Measurements from ENCODE around the gene CPEB1.

GRCh38 chr15:82613747-82614146 lies 33.4 kb downstream of the CPEB1 start:
- TF ChIP-seq CTCF (IDR thresholded peaks at IDR 0.05; ENCODE audit: insufficient read depth, low read length, poor library complexity, severe bottlenecking), result no peak
- TF ChIP-seq EZH2phosphoT487 (conservative IDR thresholded peaks at IDR 0.05; ENCODE audit: low read length), result no peak

Measured in SU-DHL-6 (cell line).